Testis (tissue), 2 donors: ENCODE measurements around the gene SBNO2.

Experiments used
- CTCF ChIP-seq, 3 experiments: fragments of 450-650 bp in 2 of 3; fragments of 200-600 bp in 1 of 3; sonication (generic) in 1 of 3; IDR thresholded peaks; one replicate each; pipeline ENCODE4 v1.5.1; 2016 to 2019; ENCODE audit warnings: antibody characterized with exemption in 3 of 3, mild to moderate bottlenecking in 2 of 3, moderate library complexity in 1 of 3
- POLR2A ChIP-seq: fragments of 450-650 bp; IDR thresholded peaks from one replicate; pipeline ENCODE4 v1.6.1; 2017; ENCODE audit warnings: antibody characterized with exemption, mild to moderate bottlenecking, moderate library complexity

- TF ChIP-seq CTCF (IDR thresholded peaks at IDR 0.05) (no peak), POLR2A (no peak)
Observed at GRCh38 chr19:1169921-1170885, 3.9 kb downstream of the SBNO2 start.
